Neuronal stem cell (in vitro differentiated cells): Measurements from ENCODE around the gene FBXL15.

Experiments used
- DNase-seq: peaks from one replicate; pipeline ENCODE4 v3.0.0-alpha.2; 2013; ENCODE audit warnings: low spot score
- H2AFZ ChIP-seq: one replicate; pipeline ENCODE4 v1.6.1; 2013; ENCODE audit warnings: mild to moderate bottlenecking, low read length, inconsistent platforms
- H2AK5ac ChIP-seq: 2 replicates; pipeline ENCODE4 v1.6.1; 2013; ENCODE audit warnings: low read depth, mild to moderate bottlenecking, inconsistent platforms, low read length, moderate library complexity, mixed read lengths
- H2BK120ac ChIP-seq: 2 replicates; pipeline ENCODE4 v1.6.1; 2013; ENCODE audit warnings: low read depth, mild to moderate bottlenecking, inconsistent platforms, low read length, moderate library complexity, mixed read lengths
- H2BK12ac ChIP-seq: one replicate; pipeline ENCODE4 v1.6.1; 2013; ENCODE audit warnings: low read length, inconsistent platforms
- H2BK15ac ChIP-seq: 2 replicates; pipeline ENCODE4 v1.6.1; 2013; ENCODE audit warnings: mild to moderate bottlenecking, low read length, inconsistent platforms, mixed read lengths
- H2BK5ac ChIP-seq: one replicate; pipeline ENCODE4 v1.6.1; 2013; ENCODE audit warnings: inconsistent platforms, mild to moderate bottlenecking, low read length, moderate library complexity
- H3K14ac ChIP-seq: one replicate; pipeline ENCODE4 v1.6.1; 2013; ENCODE audit warnings: low read length, inconsistent platforms
- H3K18ac ChIP-seq: 2 replicates; pipeline ENCODE4 v1.6.1; 2013; ENCODE audit warnings: low read length, inconsistent platforms
- H3K23ac ChIP-seq: 2 replicates; pipeline ENCODE4 v1.6.1; 2013; ENCODE audit warnings: low read depth, mild to moderate bottlenecking, mixed read lengths, low read length, inconsistent platforms; ENCODE audit not compliant: poor library complexity
- H3K27ac ChIP-seq: replicated peaks from 3 replicates; pipeline ENCODE4 v1.5.1; 2013; ENCODE audit warnings: low read length, inconsistent platforms
- H3K27me3 ChIP-seq, 3 experiments: 2 replicates each; pipeline ENCODE4 v1.6.1; 2013; ENCODE audit warnings: low read length in 3 of 3, mild to moderate bottlenecking in 2 of 3, inconsistent platforms in 1 of 3, low read depth in 1 of 3, mixed read lengths in 1 of 3, moderate library complexity in 1 of 3; ENCODE audit not compliant: control insufficient read depth in 3 of 3, insufficient read depth in 3 of 3
- H3K36me3 ChIP-seq, 2 donors: replicated peaks in 1 of 2; 2 replicates each; pipeline ENCODE4 v1.6.1; 2013; ENCODE audit warnings: low read length in 2 of 2; ENCODE audit not compliant: control insufficient read depth in 2 of 2, insufficient read depth in 2 of 2
- H3K4ac ChIP-seq: 2 replicates; pipeline ENCODE4 v1.6.1; 2013; ENCODE audit warnings: inconsistent platforms, mild to moderate bottlenecking, low read length, moderate library complexity
- H3K4me1 ChIP-seq, 2 donors: 1 replicate in 1 of 2; 2 replicates in 1 of 2; pipeline ENCODE4 v1.6.1; 2013; ENCODE audit warnings: low read length in 2 of 2, low read depth in 1 of 2; ENCODE audit not compliant: control insufficient read depth in 2 of 2, insufficient read depth in 1 of 2
- H3K4me2 ChIP-seq: one replicate; pipeline ENCODE4 v1.6.1; 2013; ENCODE audit warnings: mild to moderate bottlenecking, low read length, inconsistent platforms; ENCODE audit not compliant: insufficient read depth, poor library complexity, severe bottlenecking
- H3K4me3 ChIP-seq, 2 donors: 2 replicates each; pipeline ENCODE4 v1.5.1; 2013; ENCODE audit warnings: low read length in 2 of 2, mild to moderate bottlenecking in 2 of 2, inconsistent platforms in 1 of 2, moderate library complexity in 1 of 2
- H3K79me1 ChIP-seq: one replicate; pipeline ENCODE4 v1.6.1; 2013; ENCODE audit warnings: low read depth, mild to moderate bottlenecking, inconsistent platforms, low read length, moderate library complexity
- H3K9ac ChIP-seq: one replicate; pipeline ENCODE4 v1.6.1; 2013; ENCODE audit warnings: mild to moderate bottlenecking, low read depth, low read length, inconsistent platforms; ENCODE audit not compliant: poor library complexity
- H3K9me3 ChIP-seq, 2 donors: replicated peaks in 1 of 2; 2 replicates each; pipeline versions ENCODE3 to v1.6.1; 2013; ENCODE audit warnings: low read length in 2 of 2, mild to moderate bottlenecking in 2 of 2, inconsistent platforms in 1 of 2, low read depth in 1 of 2, mixed read lengths in 1 of 2, moderate library complexity in 1 of 2; ENCODE audit not compliant: control insufficient read depth in 2 of 2, insufficient read depth in 1 of 2
- H4K8ac ChIP-seq: one replicate; pipeline ENCODE4 v1.6.1; 2013; ENCODE audit warnings: low read depth, mild to moderate bottlenecking, inconsistent platforms, low read length, moderate library complexity
- H4K91ac ChIP-seq: one replicate; pipeline ENCODE4 v1.6.1; 2013; ENCODE audit warnings: low read length, low read depth, mild to moderate bottlenecking, inconsistent platforms; ENCODE audit not compliant: poor library complexity
- WGBS, 2 donors: extraction: QIAGEN DNeasy Blood & Tissue Kit; methylation state at CpG; one replicate each; pipeline ENCODE4 v1.1.7; 2013; ENCODE audit warnings: missing lambda C conversion rate in 2 of 2, mixed read lengths in 1 of 2; ENCODE audit not compliant: insufficient read length in 2 of 2, insufficient replicate concordance in 1 of 2; ENCODE audit errors: extremely low coverage in 2 of 2; 5-methylcytosine and 5-hydroxymethylcytosine counted together

The FBXL15 gene

GRCh38 chr10:102395400-102396316, 25.0 kb upstream of the FBXL15 start, which contains the start of gene NFKB2:
TSS of gene NFKB2 (plus strand) at chr10:102395705. CDS start at chr10:102395960, 255 bp downstream.
- peak within 1 kb of the TSS; percentile 94 for H3K4me2 ChIP-seq
- no peak within 1 kb of the TSS for H2BK12ac ChIP-seq
- no peak within 1 kb of the TSS for H4K91ac ChIP-seq
- peaks cover 0 to 27% of the 10 kb centered on the region in 2 donors for H3K36me3 ChIP-seq
- H2AFZ ChIP-seq: peak within 1 kb of the TSS; percentile 96
- peak within 1 kb of the TSS; percentile 39 for H3K14ac ChIP-seq
- no peak within 1 kb of the TSS for H2BK5ac ChIP-seq
- WGBS, 2 donors: no CpG with 5 or more reads among the region's 42 CpGs
- H3K9ac ChIP-seq: peak within 1 kb of the TSS; percentile 94
- H3K18ac ChIP-seq: peak within 1 kb of the TSS; percentile 20
- H3K79me1 ChIP-seq: peaks cover 1% of the 10 kb centered on the region
- no peak within 1 kb of the TSS for H2BK120ac ChIP-seq
- H3K27ac ChIP-seq: no peak within 1 kb of the TSS
- peak within 1 kb of the TSS; percentile 54 to 80 for H3K4me3 ChIP-seq
- peaks cover 11 to 19% of the 10 kb centered on the region in 2 donors for H3K4me1 ChIP-seq
- H3K27me3 ChIP-seq: peaks cover 0 to 29% (median 17%) of the 10 kb centered on the region in 3 experiments
- peak within 1 kb of the TSS; percentile 51 for H2AK5ac ChIP-seq
- no peaks in the 10 kb centered on the region for H3K9me3 ChIP-seq
- DNase-seq: peak; percentile 81
- peak within 1 kb of the TSS; percentile 90 for H3K23ac ChIP-seq
- H2BK15ac ChIP-seq: peak within 1 kb of the TSS; percentile 47
- H3K4ac ChIP-seq: no peak within 1 kb of the TSS
- H4K8ac ChIP-seq: no peak within 1 kb of the TSS

GRCh38 chr10:102396317-102396650, 24.4 kb upstream of the FBXL15 start:
- WGBS, 2 donors: no CpG with 5 or more reads among the region's 4 CpGs
- no peak overlapping the region for H2BK5ac ChIP-seq

GRCh38 chr10:102396730-102397151, 23.9 kb upstream of the FBXL15 start:
- Histone ChIP-seq H2AFZ (no peak overlapping the region), H3K79me1 (peaks cover 1% of the 10 kb centered on the region), H2BK5ac (no peak overlapping the region), H2AK5ac (peak overlapping the region; percentile 51), H4K91ac (no peak overlapping the region), H3K9me3 (no peaks in the 10 kb centered on the region), H3K9ac (peak overlapping the region; percentile 13), H3K4ac (no peak overlapping the region), H4K8ac (no peak overlapping the region), H3K4me3 (peak overlapping the region in 1 of 2 donors; percentile 54), H3K23ac (no peak overlapping the region), H3K4me1 (peaks cover 11 to 19% of the 10 kb centered on the region in 2 donors), H2BK120ac (no peak overlapping the region), H3K18ac (no peak overlapping the region), H3K36me3 (peaks cover 0 to 38% of the 10 kb centered on the region in 2 donors), H3K27ac (no peak overlapping the region), H3K14ac (no peak overlapping the region), H2BK12ac (no peak overlapping the region), H3K27me3 (peaks cover 0 to 24% (median 12%) of the 10 kb centered on the region in 3 experiments), H3K4me2 (no peak overlapping the region), H2BK15ac (peak overlapping the region; percentile 47)
- no CpG with 5 or more reads among the region's 12 CpGs for WGBS, 2 donors
- no peak for DNase-seq

More at GRCh38 chr10:102396317-102396650, 24.4 kb upstream of the FBXL15 start:
- Histone ChIP-seq H2BK120ac (no peak overlapping the region), H3K27ac (no peak overlapping the region), H3K14ac (no peak overlapping the region), H2BK15ac (peak overlapping the region; percentile 47), H3K4me1 (peaks cover 11 to 19% of the 10 kb centered on the region in 2 donors), H3K18ac (no peak overlapping the region), H3K4ac (no peak overlapping the region), H2AK5ac (peak overlapping the region; percentile 1), H4K8ac (no peak overlapping the region), H3K9me3 (no peaks in the 10 kb centered on the region), H3K79me1 (peaks cover 1% of the 10 kb centered on the region), H3K27me3 (peaks cover 0 to 24% (median 12%) of the 10 kb centered on the region in 3 experiments), H2BK12ac (no peak overlapping the region), H3K9ac (no peak overlapping the region), H3K36me3 (peaks cover 0 to 33% of the 10 kb centered on the region in 2 donors), H2AFZ (no peak overlapping the region), H3K4me3 (peak overlapping the region in 1 of 2 donors; percentile 54), H4K91ac (no peak overlapping the region), H3K4me2 (no peak overlapping the region), H3K23ac (no peak overlapping the region)
- DNase-seq: no peak
